ENCODE measurements around the gene PDF.

PDF gene

DNA sequence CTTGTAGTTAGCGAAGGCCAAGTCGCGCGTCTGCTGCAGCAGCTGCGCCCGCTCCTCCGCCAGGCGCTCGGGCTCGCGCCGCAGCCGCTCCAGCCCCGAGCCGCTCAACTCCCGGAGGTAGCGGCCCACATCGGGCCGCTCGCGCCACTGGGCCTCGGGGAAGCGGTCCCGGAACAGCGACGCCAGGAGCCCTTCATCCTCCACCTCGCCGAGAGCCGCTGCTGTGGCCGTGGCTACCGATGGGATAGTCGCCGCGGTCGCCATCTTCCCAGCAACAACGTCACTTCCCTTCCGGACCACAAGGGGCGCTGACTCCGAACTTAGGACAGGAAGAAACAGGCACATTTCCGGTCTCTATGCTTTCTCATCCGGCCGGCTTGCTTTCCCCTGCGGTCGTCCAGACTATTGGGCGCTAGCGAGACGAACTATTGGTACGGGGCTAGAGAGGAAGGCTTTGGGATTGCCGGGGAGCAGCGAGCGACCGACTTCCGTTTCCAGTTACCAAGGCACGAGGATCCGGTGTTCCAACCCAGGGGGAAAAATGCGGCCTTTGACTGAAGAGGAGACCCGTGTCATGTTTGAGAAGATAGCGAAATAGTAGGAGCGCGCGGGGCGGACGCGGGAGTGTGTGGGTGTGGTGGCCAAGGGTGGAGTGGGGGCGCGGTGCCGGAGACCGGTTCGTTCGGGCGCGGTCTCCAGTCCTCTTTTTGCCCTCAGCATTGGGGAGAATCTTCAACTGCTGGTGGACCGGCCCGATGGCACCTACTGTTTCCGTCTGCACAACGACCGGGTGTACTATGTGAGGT is 9.1 kb upstream of the PDF start, which contains the start of the genes COG8 and NIP7:
Gene COG8, minus strand, starts transcription at position 276 of the 806 bp plus-strand sequence. Its CDS starts 12 bp downstream, at position 264.
Gene NIP7, plus strand, starts transcription at position 484 of the 806 bp plus-strand sequence. Its CDS starts 58 bp downstream, at position 542.
- in situ Hi-C loops (cut with MboI; ENCODE audit: low sequenced_read_pairs), result no loop called here

DNA sequence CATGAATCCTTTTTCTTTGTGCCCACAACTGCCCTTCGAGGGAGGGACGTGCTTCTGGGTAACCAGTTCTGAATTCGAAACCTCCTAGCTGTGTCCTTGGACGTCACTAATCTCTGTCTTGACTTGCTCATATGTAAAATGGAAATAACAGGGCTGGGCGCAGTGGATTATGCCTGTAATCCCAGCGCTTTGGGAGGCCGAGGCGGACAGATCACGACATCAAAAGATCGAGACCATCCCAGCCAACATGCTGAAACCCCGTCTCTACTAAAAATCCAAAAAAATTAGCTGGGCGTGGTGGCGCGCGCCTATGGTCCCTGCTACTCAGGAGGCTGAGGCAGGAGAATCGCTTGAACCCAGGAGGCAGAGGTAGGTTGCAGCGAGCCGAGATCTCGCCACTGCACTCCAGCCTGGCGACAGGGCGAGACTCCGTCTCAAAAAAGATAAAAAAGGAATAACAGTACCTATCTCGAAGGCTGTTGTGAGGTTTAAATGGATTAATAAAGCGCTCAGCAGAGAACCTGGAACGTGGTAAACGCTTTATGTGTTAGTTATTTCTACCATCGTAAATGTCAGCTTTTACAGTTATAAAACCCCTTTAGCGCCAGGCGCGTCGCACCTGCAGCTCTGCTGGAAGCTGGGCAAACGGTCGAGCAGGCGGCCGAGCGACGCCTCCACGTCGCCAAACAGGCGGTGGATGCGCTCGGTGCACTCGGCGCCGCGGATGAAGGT is 8.3 kb upstream of the PDF start:
- in situ Hi-C loops (cut with MboI; ENCODE audit: low sequenced_read_pairs), result no loop called here

DNA sequence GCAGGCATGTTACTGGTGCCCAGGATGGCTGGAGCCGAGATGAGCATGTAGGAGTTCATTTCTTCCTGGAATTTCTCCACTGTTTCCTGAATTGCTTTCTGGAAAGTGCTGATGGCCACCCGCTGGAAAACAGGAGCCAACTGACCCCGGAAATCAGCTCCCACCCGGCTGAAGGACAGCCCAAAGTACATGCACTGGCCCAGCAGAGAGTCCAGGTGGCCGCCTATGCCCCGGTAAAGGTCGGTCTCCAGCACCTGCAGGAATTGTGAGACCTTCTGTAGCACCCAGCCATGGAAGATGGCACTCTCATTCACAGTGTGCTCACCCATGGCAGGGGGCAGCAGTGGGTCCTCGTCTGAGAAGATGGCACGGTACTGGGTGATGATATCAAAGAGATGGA is 4.3 kb upstream of the PDF start:
- in situ Hi-C loops (cut with MboI; ENCODE audit: low sequenced_read_pairs), result no loop called here

- in situ Hi-C loops (cut with MboI; ENCODE audit: low sequenced_read_pairs), result no loop called here
Observed at GRCh38 chr16:69329369-69330285, 761 bp downstream of the PDF start.

- in situ Hi-C loops (cut with MboI; ENCODE audit: low sequenced_read_pairs), result no loop called here
Observed at GRCh38 chr16:69328854-69329316, 1.5 kb downstream of the PDF start.

DNA sequence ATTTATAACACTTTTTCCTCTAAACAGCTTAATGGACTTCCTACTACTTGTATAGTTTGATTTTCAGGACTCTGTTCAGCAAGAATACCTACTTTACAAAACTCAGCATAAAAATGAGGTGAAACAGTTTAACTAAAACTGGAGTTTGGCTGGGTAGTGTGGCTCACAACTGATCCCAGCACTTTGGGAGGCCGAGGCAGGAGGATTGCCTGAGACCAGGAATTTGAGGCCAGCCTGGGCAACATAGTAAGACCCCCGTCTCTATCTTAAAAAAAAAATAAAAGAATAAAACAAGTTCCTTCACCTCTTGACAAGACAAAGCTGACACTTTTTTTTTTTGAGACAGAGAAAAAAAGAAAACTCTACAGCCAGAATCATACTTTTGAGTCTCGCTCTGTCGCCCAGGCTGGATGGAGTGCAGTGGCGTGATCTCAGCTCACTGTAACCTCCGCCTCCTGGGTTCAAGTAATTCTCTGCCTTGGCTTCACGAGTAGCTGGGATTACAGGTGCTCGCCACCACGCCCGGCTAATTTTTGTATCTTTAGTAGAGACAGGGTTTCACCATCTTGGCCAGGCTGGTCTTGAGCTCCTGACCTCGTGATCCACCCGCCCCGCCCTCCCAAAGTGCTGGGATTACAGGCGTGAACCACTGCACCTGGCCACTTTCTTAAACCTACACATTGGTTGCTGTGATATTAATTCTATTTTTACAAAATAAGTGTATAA is 2.6 kb downstream of the PDF start:
- in situ Hi-C loops (cut with MboI; ENCODE audit: low sequenced_read_pairs), result no loop called here

GRCh38 chr16:69326172-69326873 is 4.1 kb downstream of the PDF start:
- in situ Hi-C loops (cut with MboI; ENCODE audit: low sequenced_read_pairs), result no loop called here

GRCh38 chr16:69325784-69326171 is 4.6 kb downstream of the PDF start:
- in situ Hi-C loops (cut with MboI; ENCODE audit: low sequenced_read_pairs), result no loop called here

DNA sequence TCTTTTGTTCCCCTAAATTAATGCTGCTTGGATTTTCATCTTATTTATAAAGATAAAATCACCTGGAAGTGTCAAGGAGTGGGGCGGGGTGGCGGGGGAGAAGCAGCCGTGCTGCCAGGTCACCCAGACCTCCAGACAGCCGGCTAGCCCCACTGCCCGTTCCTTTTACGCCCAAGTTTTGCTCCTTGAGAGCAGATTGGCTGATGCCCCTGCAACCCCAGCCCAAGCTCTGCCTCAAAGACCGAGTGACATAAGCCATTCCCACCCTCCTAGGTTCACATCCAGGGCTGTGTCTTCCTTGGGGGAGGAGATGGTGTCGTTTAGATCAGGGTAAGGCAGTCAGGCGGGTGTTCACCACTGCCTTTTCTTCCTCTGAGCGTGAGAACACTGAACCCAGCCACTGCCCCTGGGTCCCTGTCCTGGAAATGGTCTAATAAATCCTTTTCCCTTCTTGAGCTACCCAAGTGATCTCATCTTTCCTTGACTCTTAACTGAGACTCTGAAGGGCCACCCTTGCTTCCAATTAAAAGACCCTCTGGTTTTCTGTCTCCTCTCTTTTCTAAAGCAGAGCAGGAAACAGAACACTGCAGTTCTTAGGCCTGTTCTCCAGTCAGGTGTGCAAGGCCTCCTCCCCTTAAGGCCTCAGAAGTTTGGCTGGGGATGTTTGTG is 5.7 kb downstream of the PDF start:
- in situ Hi-C loops (cut with MboI; ENCODE audit: low sequenced_read_pairs), result no loop called here

DNA sequence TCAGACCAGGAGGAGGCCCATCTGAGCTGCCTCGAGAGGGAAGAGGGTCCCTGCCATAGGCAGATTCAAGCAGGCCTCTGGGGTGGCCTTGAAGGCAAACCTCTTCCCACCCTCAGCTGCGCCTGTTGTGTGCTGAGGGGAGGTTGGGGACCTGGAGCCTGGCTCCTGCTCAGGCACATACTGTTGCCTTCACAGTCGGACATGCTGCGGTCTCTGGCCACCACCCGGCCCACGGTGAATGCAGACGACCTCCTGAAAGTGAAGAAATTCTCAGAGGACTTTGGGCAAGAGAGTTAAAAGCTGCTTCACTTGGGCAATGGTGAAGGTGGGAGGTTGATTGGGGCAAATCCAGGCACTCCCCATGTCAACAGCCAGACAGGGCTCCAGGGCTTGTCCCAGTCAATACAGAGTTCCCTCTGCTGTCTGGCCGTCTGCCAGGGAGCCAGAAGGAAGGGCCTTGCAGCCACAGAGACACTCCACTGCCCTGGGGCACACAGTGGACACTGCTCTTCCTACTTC is 6.3 kb downstream of the PDF start:
- in situ Hi-C loops (cut with MboI; ENCODE audit: low sequenced_read_pairs), result no loop called here

DNA sequence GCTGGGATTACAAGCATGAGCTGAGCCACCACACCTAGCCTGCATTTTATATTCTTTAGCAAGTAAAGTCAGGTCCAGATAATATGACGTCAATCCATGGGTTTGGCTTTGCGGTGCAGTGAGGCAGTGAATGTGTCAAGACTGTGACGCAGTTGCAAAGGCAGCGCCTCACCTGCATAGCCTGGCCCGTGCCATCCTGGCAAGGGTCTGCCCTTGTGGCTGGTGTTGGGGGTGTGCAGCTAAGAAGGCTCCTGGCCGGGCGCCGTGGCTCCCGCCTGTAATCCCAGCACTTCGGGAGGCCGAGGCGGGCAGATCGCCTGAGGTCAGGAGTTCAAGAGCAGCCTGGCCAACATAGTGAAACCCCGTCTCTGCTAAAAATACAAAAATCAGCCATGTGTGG is 7.0 kb downstream of the PDF start:
- in situ Hi-C loops (cut with MboI; ENCODE audit: low sequenced_read_pairs), result no loop called here

- in situ Hi-C loops (cut with MboI; ENCODE audit: low sequenced_read_pairs), result no loop called here
Observed at GRCh38 chr16:69322343-69322742, 8.0 kb downstream of the PDF start.

- in situ Hi-C loops (cut with MboI; ENCODE audit: low sequenced_read_pairs), result no loop called here
Observed at GRCh38 chr16:69321080-69321479, 9.3 kb downstream of the PDF start.

DNA sequence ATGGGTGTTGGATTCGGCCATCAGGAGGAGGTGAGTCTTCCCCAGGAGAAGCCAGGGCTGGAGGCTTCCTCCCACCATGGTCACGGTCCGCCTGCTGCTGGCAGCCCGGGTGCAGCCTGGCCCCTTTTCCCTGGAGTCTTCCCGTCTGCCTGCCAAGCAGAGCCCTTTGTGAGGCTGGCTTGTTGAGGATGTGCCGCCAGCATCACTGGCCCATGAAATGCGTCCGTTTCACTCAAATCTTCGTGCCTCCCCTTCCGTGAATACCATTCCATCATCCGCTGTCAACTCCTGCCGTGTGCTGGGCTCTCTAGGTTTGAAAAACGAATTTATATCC is 9.7 kb downstream of the PDF start:
- in situ Hi-C loops (cut with MboI; ENCODE audit: low sequenced_read_pairs), result no loop called here

DNA sequence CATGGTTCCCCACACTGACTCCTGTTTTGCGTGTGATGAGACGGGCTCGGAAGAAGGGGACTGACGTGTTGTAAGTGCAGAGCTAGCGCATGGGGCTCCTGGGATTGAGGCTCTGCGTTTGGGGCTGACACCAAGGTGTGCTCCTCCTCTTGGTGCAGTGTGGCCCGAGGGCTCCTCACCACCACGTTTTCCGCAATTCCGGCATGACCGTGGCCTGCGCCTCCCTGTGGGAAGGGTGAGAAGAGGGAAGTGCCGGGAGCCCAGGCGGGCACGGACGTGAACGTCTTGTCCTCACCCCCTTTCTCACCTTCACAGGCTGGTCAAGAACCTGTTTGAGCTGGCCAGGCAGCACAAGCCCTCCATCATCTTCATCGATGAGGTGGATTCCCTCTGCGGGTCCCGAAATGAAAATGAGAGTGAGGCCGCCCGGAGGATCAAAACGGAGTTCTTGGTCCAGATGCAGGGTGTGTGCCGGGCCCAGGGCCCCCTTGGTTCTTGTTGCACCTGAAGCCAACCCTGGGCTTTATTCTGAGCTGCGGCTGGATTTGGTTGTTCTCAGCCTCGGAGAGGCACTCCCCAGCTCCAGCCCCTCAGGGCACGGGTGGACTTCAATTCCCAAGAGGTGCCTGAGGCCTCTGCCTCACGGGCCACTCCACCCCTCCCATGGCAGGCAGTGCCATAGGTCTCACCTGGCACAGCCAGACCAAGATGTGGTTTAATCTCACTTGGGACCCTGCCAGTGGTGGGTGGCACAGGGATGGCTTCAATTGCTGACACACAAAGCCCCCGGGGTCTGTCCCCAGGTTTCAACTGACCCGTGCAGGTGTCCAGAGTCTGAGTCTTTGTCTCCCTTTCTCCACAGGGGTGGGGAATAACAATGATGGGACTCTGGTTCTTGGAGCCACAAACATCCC is 10.3 kb downstream of the PDF start:
- in situ Hi-C loops (cut with MboI; ENCODE audit: low sequenced_read_pairs), result no loop called here

GRCh38 chr16:69319381-69319780 is 11.0 kb downstream of the PDF start:
- in situ Hi-C loops (cut with MboI; ENCODE audit: low sequenced_read_pairs), result no loop called here

- in situ Hi-C loops (cut with MboI; ENCODE audit: low sequenced_read_pairs), result no loop called here
Observed at GRCh38 chr16:69318911-69319289, 11.5 kb downstream of the PDF start.
